PFSK-1 (cell line): ENCODE results near the gene LRRC3.

Experiments used
- FOXP2 ChIP-seq: optimal IDR thresholded peaks from 2 replicates; pipeline ENCODE3; 2011; ENCODE audit warnings: borderline replicate concordance, control low read depth, inconsistent platforms; ENCODE audit not compliant: insufficient read depth; ENCODE audit errors: extremely low read length, extremely low read depth
- POLR2AphosphoS5 ChIP-seq: IDR thresholded peaks from 2 replicates; pipeline ENCODE4 v1.6.1; 2012; ENCODE audit warnings: low read depth, mild to moderate bottlenecking, control low read depth, low read length, moderate library complexity
- SIN3A ChIP-seq: IDR thresholded peaks from 2 replicates; pipeline ENCODE4 v1.6.1; 2012; ENCODE audit warnings: mild to moderate bottlenecking, low read length, moderate library complexity, borderline replicate concordance; ENCODE audit not compliant: insufficient read depth
- TAF1 ChIP-seq: IDR thresholded peaks from 2 replicates; pipeline ENCODE4 v1.6.1; 2012; ENCODE audit warnings: low read length, control low read depth, borderline replicate concordance; ENCODE audit not compliant: insufficient read depth
- TF ChIP-seq, protein P1 (sequence below), 2 experiments: IDR thresholded peaks; 2 replicates each; pipeline versions ENCODE4 v1.6.1 to v1.8.0; 2011 to 2012; ENCODE audit warnings: low read depth in 2 of 2, low read length in 2 of 2, control low read depth in 1 of 2, inconsistent platforms in 1 of 2, mild to moderate bottlenecking in 1 of 2, moderate library complexity in 1 of 2; ENCODE audit not compliant: insufficient read depth in 1 of 2

Gene LRRC3

DNA sequence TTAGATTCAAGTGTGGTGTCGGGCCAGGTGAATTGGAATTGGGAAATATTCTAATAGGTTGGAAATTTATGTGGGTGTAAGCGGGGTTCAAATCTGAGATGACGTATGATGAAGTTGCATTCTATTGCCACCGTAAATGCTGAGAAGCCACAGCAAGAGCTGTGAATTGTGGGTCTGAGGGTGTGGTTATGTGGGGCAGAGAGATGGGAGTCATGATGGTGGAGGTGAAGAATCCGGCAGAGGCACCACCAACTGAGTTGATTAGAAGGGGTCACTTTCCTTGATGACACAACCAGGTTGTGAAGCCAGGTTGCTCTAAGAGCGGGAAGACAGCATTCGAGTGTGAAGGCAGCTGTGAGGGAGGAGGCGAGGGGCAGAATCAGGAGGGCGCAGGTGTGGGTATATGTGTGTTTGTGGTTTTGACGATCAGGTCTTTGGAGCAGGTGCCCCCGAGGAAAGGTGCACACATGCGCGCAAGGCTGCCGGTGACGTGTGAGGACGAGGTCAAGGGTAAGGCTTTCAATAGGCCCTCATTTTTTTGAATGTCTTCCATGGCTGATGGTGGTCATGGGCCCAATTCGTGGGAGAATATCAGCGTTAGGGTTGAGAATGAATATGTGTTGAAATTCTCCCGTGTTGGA is 18.7 kb downstream of the LRRC3 start:
- TF ChIP-seq SIN3A (no peak), POLR2AphosphoS5 (no peak)
- TF ChIP-seq, protein P1, sequence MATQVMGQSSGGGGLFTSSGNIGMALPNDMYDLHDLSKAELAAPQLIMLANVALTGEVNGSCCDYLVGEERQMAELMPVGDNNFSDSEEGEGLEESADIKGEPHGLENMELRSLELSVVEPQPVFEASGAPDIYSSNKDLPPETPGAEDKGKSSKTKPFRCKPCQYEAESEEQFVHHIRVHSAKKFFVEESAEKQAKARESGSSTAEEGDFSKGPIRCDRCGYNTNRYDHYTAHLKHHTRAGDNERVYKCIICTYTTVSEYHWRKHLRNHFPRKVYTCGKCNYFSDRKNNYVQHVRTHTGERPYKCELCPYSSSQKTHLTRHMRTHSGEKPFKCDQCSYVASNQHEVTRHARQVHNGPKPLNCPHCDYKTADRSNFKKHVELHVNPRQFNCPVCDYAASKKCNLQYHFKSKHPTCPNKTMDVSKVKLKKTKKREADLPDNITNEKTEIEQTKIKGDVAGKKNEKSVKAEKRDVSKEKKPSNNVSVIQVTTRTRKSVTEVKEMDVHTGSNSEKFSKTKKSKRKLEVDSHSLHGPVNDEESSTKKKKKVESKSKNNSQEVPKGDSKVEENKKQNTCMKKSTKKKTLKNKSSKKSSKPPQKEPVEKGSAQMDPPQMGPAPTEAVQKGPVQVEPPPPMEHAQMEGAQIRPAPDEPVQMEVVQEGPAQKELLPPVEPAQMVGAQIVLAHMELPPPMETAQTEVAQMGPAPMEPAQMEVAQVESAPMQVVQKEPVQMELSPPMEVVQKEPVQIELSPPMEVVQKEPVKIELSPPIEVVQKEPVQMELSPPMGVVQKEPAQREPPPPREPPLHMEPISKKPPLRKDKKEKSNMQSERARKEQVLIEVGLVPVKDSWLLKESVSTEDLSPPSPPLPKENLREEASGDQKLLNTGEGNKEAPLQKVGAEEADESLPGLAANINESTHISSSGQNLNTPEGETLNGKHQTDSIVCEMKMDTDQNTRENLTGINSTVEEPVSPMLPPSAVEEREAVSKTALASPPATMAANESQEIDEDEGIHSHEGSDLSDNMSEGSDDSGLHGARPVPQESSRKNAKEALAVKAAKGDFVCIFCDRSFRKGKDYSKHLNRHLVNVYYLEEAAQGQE (IDR thresholded peaks at IDR 0.05; ENCODE audit: insufficient read depth in 1 of 2, low read depth in 2 of 2, low read length in 2 of 2): no peak

DNA sequence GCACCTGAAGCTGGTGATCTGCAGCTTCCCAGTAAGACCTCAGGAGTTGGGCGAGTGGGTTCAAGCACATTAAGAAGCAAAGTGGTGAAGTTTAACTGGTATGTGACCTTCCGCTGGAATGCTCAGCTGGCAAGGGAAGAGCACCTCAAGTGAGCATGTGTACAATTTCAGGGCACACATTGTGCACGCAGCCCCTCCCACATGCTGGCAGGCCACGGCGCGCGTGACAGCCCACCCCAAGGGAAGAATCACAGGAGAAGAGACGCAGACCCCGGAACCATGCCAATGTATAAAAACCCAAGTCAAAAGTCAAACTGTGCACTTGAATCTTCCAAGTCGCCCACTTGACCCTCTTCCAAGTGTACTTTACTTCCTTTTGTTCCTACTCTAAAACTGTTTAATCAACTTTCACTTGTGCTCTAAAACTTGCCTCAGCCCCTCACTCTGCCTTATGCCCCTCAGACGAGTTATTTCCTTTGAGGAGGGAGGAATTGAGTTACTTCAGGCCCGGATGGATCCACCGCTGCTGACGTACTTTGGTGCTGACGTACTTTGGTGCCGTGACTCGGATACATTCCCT is 20.0 kb downstream of the LRRC3 start:
- no peak for TF ChIP-seq TAF1
- TF ChIP-seq SIN3A: no peak
- TF ChIP-seq, protein P1 (IDR thresholded peaks at IDR 0.05; ENCODE audit: insufficient read depth in 1 of 2, low read depth in 2 of 2, low read length in 2 of 2): no peak
- TF ChIP-seq POLR2AphosphoS5: no peak
- TF ChIP-seq FOXP2: no peak

DNA sequence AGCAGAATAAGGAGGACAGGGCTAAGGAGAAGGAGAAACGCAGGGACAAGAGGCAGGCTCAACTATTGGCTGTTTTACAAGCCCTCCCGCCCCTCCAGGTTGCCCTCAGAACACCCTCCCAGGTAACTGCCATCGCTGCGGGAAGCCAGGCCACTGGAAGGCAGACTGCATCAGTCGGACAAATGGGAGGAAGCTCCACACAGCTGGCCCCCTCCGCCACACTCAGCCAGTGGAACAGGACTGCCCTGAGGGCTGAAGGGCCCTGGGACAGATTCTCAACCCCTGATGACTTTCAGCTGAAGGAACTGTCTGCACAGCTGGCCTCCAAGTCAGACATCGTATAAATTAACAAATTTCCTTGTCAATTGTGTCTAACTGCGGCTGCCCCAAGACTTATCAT is 21.8 kb downstream of the LRRC3 start:
- TF ChIP-seq, protein P1 (IDR thresholded peaks at IDR 0.05; ENCODE audit: insufficient read depth in 1 of 2, low read depth in 2 of 2, low read length in 2 of 2): no peak
- TF ChIP-seq SIN3A (no peak), POLR2AphosphoS5 (no peak), FOXP2 (no peak), TAF1 (no peak)

DNA sequence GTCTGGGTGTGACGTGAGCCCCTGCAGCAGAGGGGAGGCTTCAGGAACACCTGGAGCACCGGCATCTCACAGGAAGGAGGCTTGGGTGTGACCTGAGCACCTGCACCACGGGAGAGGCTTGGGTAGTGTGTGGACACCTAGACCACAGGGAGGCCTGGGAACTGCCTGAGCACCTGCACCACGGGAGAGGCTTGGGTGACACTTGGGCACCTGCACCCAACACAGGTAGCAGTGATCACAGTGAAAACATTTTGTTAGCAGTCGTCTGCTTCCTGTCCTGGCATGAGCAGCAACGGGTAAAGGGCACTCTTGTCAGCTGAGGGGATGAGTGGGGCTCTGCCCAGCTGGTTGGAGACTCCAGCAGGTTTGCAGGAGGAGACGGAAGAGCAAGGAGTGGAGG is 22.4 kb downstream of the LRRC3 start:
- TF ChIP-seq TAF1 (no peak), FOXP2 (no peak), SIN3A (no peak), POLR2AphosphoS5 (no peak)
- TF ChIP-seq, protein P1 (IDR thresholded peaks at IDR 0.05; ENCODE audit: insufficient read depth in 1 of 2, low read depth in 2 of 2, low read length in 2 of 2): no peak
